GM12864 (cell line): ENCODE results near the gene ABCA13.

ENCODE experiments used
- DNase-seq: peaks from one replicate; pipeline ENCODE4 v3.0.0-alpha.2; 2011; ENCODE audit warnings: low read depth
- H3K4me3 ChIP-seq: 2 replicates; pipeline ENCODE4 v1.5.1; 2011; ENCODE audit warnings: mild to moderate bottlenecking, low read depth, low read length, control low read depth
- TF ChIP-seq, protein P1 (sequence below): IDR thresholded peaks from 2 replicates; pipeline ENCODE4 v1.5.1; 2011; ENCODE audit warnings: low read depth, mild to moderate bottlenecking, moderate library complexity, low read length, control low read depth, inconsistent platforms; ENCODE audit errors: missing control alignments

Gene ABCA13

DNA sequence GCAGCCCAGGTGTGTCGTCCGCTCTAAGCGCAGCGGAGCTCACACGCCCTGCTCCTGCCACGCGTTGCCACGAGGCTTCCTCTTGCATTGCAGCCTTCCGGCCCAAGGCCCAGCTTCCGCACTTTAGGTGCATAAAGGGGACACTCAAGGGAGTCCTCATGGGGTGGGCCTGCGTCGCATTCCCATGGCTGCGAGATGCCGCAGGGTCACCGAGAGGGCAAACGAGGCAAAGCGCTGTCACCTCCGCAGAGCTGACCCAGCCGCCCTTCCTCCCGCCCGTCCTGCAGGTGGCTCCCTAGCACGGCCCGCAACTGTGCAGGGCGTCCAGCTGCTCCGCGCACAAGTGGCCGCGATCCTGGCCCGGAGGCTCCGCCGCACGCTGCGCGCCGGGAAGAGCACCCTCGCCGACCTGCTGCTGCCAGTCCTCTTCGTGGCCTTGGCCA is 283.5 kb downstream of the ABCA13 start:
- no peak overlapping the region for H3K4me3 ChIP-seq
- DNase-seq: no peak
- TF ChIP-seq, protein P1, sequence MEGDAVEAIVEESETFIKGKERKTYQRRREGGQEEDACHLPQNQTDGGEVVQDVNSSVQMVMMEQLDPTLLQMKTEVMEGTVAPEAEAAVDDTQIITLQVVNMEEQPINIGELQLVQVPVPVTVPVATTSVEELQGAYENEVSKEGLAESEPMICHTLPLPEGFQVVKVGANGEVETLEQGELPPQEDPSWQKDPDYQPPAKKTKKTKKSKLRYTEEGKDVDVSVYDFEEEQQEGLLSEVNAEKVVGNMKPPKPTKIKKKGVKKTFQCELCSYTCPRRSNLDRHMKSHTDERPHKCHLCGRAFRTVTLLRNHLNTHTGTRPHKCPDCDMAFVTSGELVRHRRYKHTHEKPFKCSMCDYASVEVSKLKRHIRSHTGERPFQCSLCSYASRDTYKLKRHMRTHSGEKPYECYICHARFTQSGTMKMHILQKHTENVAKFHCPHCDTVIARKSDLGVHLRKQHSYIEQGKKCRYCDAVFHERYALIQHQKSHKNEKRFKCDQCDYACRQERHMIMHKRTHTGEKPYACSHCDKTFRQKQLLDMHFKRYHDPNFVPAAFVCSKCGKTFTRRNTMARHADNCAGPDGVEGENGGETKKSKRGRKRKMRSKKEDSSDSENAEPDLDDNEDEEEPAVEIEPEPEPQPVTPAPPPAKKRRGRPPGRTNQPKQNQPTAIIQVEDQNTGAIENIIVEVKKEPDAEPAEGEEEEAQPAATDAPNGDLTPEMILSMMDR: no peak

GRCh38 chr7:48455363-48455762 is 284.1 kb downstream of the ABCA13 start:
- TF ChIP-seq, protein P1: no peak
- H3K4me3 ChIP-seq: no peak overlapping the region
- no peak for DNase-seq

DNA sequence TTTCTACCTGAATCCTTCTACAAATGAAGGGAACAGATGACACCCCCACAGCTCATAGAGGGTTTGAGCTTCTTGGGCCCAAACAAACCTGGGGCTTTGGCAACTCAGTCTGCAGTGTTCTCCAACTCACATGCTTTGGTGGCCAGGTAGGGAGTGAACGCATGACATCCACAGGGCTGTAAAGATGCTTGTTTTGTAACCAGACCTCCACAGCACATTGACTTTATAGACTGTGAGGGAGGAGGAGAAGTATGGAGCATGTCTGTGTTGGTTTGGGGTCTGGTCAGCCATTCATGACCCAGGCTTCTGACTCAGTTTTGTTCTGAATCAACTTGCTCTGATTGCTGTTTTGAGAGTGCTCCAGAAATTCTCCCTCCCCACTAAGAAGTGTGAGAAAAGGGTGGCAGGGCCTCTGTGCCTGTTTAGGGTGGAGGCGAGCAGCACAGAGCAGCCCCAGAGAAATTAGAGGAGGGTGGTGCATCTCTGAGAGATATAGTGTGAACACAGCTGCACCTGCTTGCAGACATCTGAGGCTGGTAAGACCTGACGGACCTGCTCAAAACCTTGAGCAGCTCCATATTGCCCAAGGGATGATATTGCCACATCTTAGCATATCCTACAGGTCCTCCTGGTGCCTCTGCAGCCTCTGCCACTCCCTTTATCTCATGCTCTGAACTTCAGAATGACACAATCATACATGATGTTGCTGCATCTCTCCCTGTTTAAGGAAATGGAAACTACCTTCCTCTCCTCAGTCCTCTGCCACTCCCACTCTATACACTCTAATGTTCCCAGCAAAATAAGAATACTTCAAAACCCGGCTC is 287.7 kb downstream of the ABCA13 start:
- TF ChIP-seq, protein P1: no peak
- H3K4me3 ChIP-seq: no peak overlapping the region
- DNase-seq: no peak

- TF ChIP-seq, protein P1: no peak
- H3K4me3 ChIP-seq: no peak overlapping the region
- no peak for DNase-seq
Measured at GRCh38 chr7:48466713-48467112, 295.5 kb downstream of the ABCA13 start.

- TF ChIP-seq, protein P1: no peak
- no peak overlapping the region for H3K4me3 ChIP-seq
- no peak for DNase-seq
Measured at GRCh38 chr7:48471196-48471595, 299.9 kb downstream of the ABCA13 start.

DNA sequence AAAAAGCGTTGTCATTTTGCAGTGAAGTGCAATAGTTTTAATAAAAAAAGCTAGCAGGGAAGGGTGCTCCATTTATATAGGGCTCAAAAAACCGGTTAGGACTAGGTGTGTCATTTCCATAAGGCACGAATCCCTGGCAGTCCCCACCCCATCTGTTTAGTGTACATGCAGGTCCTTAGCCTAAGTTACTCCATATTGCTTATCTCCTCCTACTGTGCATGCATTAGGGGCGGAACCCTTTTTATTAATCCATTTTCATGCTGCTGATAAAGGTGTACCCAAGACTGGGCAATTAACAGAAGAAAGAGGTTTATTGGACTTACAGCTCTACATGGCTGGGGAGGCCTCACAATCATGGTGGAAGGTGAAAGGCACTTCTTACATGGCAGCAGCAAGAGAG is 301.4 kb downstream of the ABCA13 start:
- H3K4me3 ChIP-seq: no peak overlapping the region
- TF ChIP-seq, protein P1: no peak
- no peak for DNase-seq
